Activated CD8-positive, alpha-beta memory T cell treated with anti-CD3 and anti-CD28 coated beads, Interleukin-2, amount 50 U/mL, for 4 hours (primary cell): ENCODE results near the gene MORN4.
A peak's percentile ranks its signal among the peaks of the same experiment; 100 is the strongest.
"Not testable (repeated sequence)": the region's sequence is repeated elsewhere in the genome, so short reads cannot be mapped to it uniquely, and the experiment has no call there.

Source experiments
- DNase-seq: peaks from one replicate; pipeline ENCODE4 v3.0.0-alpha.2; 2020

Gene MORN4

DNA sequence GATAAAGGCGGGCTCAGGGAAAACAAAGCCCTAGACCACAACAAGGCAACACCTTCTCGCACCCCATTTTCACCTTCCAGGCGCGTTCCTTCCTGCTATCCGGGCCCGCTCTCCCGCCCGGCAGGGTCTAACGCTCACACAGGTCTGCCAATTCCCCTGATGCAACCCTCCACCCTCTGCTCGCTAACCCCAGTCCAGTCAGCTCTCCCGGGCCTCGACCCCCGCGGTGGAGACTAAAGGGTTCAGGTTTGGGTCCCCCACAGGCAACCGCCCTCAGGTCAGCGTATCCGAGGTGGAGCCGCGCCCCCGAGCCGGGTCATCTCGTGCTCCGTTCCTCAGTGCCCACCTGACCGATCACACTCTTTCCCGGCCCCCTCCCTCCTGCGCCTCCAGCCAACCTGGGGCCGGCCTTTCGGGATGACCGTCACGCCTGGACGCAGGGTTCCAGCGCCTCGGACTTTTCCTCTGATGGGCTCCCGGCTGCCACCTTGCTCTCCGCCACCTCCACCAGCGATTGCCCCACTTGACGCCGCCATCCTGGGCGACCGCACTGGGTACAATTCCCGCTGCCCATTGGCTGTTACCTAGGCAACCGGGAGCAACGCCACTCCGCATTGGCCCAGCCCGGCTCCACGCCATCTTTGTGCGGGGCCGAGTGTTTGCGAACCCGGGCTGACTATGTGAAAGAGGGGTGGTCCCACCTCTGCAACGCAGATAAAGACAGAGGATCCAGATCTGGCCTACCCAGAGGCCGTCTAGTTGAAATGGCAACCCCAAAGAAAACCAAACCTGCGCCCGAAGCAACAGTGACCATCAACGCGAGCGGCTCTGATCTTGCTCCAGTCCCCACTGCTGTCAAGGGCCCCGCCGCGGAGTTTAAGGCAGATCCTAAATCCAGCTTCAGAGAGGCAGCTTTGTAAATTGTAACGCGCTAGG lies at the start of gene MORN4:
MORN4 (minus strand) TSS at position 552 of the 936 bp plus-strand sequence. CDS start 13,847 bp downstream, outside the sequence.
- DNase-seq: peak; percentile 88

DNA sequence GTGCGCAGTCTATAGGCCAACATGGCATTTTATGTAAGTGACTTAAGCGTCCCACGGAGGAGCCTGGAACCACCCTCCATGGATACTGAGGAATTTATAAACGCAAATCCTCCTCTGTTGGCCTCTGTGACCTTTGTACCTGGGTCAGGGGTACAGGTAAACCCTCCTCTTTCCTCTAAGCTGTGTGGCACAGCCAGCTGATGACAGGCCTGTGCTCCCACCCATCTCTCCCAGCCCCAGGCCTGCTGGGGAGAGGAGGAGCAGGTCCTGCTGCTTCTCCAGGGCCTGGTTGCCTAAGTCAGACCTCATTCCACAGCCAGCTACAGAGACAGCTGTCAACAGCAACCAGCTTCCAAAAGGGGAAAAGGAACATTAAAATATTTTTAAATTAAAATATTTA lies 48.7 kb upstream of the MORN4 start:
- DNase-seq: no peak

DNA sequence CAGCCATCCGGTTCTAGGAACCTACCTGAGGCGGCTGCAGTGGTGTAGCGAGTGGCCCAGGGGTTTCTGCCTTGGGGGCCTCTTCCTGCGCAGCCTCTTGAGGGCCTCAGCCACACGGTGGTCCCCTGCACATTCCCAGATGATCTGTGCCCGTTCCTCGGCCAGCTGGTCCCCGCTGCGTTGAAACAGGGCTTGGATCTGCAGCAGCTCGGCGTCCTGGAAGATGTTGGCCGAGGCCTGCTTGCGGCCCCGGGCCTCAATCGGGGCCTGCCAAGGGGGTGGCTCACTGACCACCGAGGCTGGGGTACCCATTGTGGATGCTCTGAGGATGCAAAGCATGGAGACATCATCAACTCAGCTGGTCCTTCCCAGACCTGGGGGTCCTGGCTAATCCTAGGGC lies 46.3 kb upstream of the MORN4 start:
- no peak for DNase-seq

DNA sequence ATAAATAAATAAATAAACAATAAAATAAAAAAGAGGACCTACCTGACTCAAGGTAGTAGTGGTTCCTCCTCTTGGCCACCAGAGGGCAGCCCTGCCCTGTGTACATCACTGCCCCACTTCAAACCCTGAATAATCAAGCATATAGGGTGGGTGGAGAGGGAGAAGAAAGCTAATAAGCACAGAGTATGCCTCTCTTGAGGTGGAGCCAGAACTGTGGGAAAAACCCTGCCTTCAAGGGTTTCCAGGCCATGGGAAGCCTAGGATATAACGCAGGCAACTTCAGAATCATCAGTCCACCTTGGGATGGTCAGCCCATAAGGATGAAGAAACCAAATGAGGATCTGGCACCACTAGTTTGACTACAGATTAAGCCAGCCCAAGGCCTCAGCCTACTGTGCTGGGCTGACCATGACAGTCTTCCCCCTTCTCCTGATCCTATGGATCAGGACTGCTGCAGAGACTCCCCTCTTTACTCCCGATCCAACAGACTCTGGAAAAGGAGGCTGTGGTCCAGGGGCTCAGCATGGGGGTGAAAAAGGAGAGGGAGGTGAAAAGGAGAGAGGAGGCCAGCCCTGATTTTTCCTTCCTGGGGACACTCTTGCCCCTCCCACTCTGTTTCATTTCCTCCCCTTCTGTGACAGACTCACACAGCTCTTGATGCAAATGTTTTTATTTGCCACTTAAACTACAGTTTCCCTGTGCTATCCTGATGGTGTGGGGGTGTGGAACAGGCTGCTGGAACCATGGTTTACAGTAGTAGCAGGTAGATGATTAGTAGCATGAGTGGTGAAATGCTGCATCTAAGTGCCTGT lies 43.7 kb upstream of the MORN4 start:
- DNase-seq: peak; percentile 54

DNA sequence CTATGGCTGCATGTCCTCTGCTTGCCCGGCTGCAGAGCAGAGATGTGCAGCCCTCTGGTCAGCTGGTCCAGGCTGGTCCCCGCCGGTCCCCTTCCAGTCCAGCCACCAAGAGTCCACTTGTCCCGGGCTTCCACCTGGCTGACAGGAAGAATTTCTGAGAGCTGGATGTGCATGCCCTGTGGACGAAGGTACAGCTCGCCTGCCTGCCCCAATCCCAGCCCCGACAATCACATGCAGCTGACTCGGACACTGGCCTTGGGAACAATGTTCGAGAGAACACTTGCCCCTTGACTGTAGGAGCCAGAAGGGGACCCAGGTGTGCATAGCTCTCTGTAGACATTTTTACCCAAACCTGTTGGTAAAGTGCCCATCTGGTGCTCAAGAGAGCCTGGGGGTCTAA lies 41.9 kb upstream of the MORN4 start:
- DNase-seq: no peak

DNA sequence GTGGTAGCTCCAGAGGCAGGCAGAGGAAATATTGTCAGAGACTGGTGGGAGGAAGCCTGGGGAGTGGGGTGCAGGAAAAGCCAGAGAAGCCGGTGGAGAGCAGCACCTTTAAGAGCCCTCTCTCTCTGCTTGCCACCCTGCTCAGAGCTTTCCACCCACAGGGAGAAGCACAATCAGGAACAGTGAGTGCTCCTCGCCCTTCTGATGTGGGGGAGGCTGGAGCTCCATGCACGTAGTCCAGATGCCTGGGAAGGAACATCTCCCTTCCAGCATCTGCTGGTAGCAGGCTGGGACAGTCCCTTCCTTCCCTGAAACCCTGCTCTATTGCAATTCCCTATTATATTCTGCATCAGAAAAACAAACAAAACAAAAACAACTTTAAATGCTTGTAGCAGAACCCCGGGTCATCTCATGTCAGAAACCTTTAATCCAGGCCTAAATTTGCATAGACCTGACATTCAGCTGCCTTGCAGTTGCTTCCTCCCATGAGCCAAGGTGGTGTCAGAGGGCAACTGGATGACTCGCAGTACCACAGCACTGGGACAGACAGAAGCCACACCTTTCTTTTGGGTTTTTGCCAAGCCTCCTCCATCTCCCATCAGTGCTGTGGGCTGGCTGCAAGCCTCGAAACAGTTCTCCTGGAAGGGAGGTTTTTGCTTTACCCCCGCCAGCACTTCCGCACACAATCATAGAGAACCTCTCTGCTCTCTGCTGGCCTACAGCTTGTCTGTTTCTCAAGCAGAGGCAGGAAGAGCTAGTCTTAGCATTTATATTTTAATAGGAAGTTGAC lies 40.6 kb upstream of the MORN4 start:
- no peak for DNase-seq

DNA sequence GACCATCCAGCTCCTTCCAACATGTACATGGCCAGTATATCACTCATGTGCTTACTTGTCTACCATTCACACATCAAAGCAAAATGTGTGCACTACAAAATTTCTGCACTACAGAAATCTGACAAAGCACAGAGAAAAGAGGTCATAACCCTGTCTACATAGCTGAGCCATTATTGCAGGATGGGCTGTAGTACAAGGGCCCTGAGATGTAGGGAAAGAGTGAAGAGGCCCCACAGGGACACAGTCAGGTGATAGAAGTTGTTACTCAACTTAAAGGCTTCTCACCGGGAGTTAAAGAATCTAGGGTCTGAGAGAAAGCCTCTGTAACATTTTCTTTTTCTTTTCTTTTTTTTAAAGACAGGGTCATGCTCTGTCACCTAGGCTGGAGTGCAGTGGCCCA lies 36.3 kb upstream of the MORN4 start:
- DNase-seq: no peak

DNA sequence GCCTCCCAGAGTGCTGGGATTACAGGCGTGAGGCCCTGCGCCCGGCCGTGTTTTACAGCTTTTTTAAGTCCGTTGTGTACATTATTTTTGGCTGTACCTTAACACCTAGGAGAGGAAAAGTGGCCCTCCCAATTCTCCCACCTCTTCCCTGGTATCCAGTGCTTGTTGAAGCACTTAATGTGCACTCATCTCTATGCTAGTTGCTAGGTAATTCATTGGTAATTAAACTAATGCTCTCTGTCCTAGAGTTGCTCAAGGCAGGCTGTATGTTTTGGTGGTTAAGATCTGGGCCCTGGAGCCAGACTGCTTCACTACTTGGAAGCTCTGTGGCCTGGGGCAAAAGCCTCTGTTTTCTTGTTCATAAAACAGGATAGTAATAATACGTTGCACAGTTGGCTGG lies 34.2 kb upstream of the MORN4 start:
- no peak for DNase-seq

DNA sequence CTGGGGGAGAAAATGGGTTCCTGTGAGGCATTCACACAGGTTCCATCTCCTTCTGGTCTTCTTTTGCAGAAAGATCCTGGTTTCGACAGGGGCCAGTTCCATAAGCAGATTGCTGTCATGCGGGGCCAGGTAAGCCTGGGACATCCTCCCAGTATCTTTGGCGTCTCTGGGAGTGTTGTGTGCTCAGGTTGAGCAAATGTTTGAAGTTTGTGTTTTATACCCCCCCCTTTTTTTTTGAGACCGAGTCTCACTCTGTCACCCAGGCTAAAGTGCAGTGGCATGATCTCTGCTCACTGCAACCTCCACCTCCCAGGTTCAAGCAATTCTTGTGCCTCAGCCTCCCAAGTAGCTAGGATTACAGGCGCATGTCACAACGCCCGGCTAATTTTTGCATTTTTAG lies 33.7 kb upstream of the MORN4 start:
- DNase-seq: no peak

DNA sequence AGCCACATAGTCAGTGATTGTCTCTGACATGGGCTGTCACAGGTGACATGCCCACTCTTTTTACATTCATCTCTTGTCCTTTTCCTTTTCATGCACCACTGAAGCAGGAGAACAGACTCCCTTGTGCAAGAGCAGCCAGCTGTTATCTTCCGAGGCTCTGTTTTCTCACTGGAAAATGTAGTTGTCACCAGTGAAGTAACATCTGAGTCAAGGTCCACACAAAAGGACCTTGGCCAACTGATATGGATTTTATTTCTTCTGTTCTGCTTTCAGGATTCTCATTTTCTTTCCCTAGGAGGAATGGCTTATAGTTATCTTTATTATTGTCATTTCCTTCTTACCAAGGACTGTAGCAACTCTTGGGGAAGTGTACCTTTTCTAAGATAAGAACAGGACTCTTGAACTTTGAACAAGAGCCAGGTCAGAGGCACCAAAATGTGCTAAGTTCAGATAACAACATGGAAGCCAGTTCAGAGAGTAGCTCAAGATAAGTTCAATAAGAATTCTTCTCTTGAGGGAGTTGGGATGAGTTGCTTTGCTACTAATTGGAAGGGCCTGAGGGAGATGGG lies 31.1 kb upstream of the MORN4 start:
- no peak for DNase-seq

DNA sequence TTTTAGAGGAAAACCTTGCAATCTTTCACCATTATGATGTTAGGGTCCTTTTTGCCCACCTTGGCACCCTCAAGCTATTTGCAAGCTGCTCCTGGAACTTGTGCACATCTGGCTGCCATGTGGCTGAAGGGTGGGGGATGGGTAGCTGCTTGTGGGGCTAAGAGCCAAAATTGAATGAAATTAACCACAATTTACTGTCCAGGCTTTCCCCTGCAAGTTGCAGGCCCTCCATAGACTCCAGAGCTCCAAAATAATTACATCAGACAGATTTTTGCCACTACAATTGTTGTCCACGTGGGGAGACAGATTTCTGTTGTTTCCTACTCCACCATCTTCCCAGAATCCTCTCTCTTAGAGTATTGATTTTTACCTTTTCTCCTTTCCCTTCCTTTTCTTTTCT lies 26.3 kb upstream of the MORN4 start:
- no peak for DNase-seq

DNA sequence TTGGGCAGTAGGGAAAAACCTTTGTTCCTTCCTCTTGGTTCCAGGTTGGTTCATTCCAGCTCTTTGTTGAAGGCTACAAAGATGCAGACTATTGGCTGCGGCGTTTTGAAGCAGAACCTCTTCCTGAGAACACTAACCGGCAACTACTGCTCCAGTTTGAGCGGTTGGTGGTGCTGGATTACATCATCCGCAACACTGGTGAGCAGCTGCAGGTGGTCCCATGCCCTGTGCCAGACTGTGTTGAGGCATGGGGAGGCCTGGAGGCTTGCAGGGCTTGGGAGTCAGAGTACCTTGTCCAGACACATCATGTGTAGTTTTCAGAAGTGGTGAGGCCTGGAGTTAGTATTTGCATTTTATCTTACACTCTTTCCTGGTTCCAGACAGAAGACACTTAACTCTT lies 23.5 kb upstream of the MORN4 start:
- DNase-seq: no peak

DNA sequence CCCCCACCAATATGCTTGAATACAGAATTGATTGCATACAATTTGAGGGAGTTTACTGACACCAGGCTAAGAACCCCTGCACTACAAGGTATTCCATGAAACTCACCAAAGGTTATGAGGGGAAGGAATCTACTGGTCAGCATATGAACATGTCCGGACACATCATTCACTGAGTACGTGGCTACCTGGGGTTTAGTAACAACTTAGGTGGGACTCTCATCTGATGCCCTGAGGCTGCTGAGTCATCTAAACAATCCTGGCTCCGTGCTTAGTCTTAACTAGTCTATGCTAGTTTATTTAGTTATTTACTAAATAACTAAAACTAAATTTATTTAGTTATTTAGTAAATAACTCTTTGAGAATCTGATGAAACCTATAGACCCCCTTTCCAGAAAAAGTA lies 18.5 kb upstream of the MORN4 start:
- no peak for DNase-seq

DNA sequence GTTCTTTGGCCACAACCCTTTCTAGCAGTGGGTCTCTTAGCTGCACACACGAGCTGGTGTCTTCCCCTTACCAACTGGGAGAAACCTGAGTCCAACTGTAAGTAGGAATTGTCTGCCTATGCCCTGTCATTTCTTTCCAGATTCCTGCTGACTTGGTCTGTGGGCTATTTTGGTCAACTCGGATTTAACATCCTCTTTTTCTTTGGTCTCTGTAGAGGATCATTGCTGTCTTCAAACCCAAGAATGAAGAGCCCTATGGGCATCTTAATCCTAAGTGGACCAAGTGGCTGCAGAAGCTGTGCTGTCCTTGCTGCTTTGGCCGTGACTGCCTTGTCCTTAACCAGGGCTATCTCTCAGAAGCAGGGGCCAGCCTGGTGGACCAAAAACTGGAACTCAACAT lies 17.4 kb upstream of the MORN4 start:
- DNase-seq: no peak

DNA sequence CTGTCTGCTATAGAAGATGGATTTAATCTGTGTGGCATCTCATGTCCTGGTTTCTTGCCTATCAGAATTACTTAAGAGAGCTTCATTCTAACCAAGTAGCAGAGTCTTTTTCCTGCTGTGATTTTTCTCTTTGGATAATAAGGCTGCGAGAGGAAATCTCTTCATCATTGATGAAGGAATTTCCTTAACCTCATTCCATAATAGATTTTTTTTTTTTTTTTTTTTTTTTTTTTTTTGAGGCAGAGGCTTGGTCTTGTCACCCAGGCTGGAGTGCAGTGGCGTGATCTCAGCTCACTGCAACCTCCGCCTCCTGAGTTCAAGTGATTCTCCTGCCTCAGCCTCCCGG lies 16.1 kb upstream of the MORN4 start:
- not testable (repeated sequence) for DNase-seq

DNA sequence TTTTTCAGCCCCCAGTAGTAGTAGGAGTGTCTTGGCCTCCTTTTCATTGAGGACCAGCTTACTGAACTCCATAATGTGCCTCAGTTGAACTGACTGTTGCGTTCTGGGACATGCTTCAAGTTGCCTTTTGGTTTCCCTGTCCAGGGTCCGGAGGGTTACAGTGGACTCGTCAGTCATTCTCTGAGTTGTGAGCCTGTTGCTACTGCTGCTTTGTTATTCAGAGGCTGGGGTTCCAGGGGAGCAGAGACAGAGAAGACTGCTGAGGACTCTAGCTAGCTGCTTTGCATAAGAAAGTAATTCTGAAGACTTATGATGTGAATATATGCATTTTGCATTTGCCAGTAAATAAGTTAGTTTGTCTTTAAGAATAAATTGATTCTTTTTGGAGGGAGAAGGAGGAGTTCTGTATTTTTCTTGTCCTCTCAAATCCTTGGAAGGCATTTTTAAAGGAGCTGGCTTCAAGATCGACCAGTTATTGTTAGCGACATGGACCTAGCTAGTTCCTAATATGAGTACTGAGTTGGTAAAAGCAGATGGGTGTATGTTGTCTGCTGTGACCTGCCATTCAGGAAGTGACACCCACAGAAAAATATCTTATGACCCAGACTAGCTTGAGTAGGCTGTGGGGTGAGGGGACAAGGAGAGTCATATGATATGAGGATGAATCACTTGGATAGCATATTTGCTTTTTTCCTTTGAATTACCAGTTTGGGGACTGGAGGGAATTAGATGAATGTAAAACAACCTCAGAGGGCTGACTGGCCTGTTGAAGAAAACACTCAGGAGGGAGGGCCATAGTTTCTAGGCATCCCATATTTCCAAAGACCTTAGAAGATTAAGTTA lies 15.5 kb upstream of the MORN4 start:
- peak; percentile 19 for DNase-seq

DNA sequence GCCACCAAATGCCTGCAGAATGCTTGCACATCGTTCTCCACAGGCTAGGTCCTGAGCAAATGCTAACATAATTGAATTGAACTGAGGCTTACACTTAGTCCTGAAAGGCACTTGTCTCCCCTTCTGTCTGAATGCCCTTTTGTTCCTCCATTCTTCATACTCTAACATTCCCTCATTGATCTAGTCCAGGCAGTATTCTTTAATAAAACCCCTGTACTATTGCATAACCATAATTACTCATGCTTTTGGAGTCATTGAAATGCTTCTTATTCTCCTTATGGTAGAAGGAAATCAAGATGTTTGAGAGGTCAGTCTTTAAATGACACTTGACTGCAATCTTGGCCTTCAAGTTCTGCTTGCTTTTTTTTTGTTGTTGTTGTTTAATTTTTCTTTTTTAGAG lies 14.3 kb upstream of the MORN4 start:
- DNase-seq: no peak

DNA sequence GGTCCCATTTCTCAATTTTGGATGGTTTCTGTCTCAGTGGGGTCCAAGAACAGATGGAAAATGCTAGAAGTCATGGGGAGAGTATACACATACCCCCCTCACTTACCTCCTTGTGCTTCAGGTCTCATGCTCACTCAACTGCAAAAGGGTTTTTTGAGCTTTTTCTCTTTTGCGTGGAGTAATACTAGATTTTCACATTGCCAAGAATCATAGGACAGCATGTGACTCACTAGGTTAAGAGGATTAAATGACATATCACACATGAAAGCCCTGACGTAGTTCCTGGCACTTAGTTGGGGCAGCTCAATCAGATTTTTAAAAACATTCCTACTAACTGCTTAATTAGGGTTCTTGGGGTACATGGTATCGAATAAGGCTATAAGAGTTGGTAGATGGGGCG lies 11.6 kb upstream of the MORN4 start:
- no peak for DNase-seq

DNA sequence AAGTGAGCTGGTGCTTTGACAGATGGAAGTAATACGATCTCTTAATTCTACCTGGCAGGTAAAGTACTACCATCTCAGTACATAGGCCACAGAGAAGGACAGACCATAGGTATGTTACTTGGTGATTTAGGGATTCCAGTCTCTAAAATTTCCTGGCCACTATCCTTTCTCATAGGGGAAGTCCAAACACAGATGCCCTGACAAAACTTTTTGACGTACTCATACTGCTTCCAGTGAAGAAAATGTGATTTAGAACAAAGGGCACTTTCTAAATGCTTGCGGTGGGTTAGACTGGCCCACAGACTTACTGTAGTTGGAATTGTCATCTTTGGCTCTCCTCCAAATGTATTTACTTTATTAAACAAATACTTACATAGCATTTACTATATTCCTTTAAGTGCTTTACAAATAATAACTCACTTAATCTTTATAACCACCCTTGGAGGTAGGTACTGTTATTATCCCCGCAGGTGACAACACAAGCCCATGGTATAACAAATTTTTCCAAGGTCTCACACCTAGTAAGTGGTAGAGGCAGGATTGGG lies 10.2 kb upstream of the MORN4 start:
- DNase-seq: no peak

DNA sequence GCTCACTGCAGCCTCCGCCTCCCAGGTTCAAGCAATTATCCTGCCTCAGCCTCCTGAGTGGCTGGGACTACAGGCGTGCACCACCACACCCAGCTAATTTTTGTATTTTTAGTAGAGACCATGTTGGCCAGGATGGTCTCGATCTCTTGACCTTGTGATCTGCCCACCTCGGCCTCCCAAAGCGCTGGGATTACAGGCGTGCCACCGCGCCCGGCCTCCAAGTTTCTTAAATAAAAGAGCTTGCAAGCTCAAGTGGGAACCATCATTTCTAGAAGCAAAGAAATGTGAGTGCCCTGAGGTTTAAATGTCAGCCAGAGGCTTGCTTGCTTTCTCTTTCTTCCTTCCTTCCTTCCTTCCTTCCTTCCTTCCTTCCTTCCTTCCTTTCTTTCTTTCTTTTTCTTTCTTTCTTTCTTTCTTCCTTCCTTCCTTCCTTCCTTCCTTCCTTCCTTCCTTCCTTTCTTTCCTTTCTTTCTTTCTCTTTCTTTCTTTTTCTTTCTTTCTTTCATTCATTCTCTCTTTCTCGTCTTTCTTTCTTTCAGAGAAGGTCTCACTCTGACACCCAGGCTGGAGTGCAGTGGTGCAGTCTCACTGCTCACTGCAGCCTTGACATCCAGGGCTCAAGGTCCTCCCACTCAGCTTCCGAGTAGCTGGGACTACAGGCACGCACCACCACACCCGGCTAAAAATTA lies 9.3 kb upstream of the MORN4 start:
- not testable (repeated sequence) for DNase-seq
